Esophagus muscularis mucosa (tissue), 4 donors: ENCODE results near the gene RLN2. TPM values are rescaled to one million over a fixed set of nuclear protein-coding genes. Genes with fewer than 3 reads are reported as not detected.
"Not testable (repeated sequence)": the region's sequence is repeated elsewhere in the genome, so short reads cannot be mapped to it uniquely, and the experiment has no call there.

ENCODE experiments used
- DNase-seq: peaks from one replicate; pipeline ENCODE4 v3.0.0-alpha.2; 2017; ENCODE audit errors: extremely low spot score
- H3K27ac ChIP-seq, 4 donors: fragments of 200-600 bp; sonication (generic); replicated peaks in 1 of 4; 1 replicate in 3 of 4; 2 replicates in 1 of 4; pipeline ENCODE4 v1.5.1; 2016 to 2019; ENCODE audit warnings: mild to moderate bottlenecking in 1 of 4
- H3K27me3 ChIP-seq, 4 donors: fragments of 200-600 bp; sonication (generic); one replicate each; pipeline versions ENCODE4 v1.5.1 to v1.6.0; 2016 to 2019
- H3K36me3 ChIP-seq, 4 donors: fragments of 200-600 bp; sonication (generic); one replicate each; pipeline ENCODE4 v1.5.1; 2016 to 2019
- H3K4me1 ChIP-seq, 4 donors: fragments of 200-600 bp; sonication (generic); one replicate each; pipeline ENCODE4 v1.5.1; 2016 to 2019
- H3K4me3 ChIP-seq, 4 donors: fragments of 200-600 bp; sonication (generic); 1 replicate in 2 of 4; 2 replicates in 2 of 4; pipeline ENCODE4 v1.5.1; 2016 to 2019; ENCODE audit warnings: mild to moderate bottlenecking in 4 of 4, moderate library complexity in 1 of 4
- H3K9me3 ChIP-seq, 4 donors: fragments of 200-600 bp; sonication (generic); 1 replicate in 3 of 4; 2 replicates in 1 of 4; pipeline ENCODE4 v1.5.1; 2016 to 2019
- CTCF ChIP-seq, 3 experiments: fragments of 200-600 bp in 2 of 3; fragments of 450-650 bp in 1 of 3; sonication (generic) in 2 of 3; IDR thresholded peaks; one replicate each; pipeline ENCODE4 v1.5.1; 2017 to 2019; ENCODE audit warnings: antibody characterized with exemption in 3 of 3, mild to moderate bottlenecking in 2 of 3, moderate library complexity in 1 of 3
- EP300 ChIP-seq: sonication (generic); formaldehyde crosslinking; IDR thresholded peaks from one replicate; pipeline ENCODE4 v1.6.1; 2017; ENCODE audit warnings: antibody characterized with exemption
- POLR2A ChIP-seq: fragments of 450-650 bp; IDR thresholded peaks from one replicate; pipeline ENCODE4 v1.6.1; 2017; ENCODE audit warnings: antibody characterized with exemption, moderate library complexity, mild to moderate bottlenecking, low read depth
- POLR2AphosphoS5 ChIP-seq, 2 donors: sonication (generic); formaldehyde crosslinking; IDR thresholded peaks; one replicate each; pipeline ENCODE4 v1.6.1; 2017; ENCODE audit warnings: antibody characterized with exemption in 2 of 2
- WGBS: methylation state at CpG from one replicate; pipeline ENCODE4 v1.1.5; 2018; 5-methylcytosine and 5-hydroxymethylcytosine counted together
- intact Hi-C: fragments of 100-400 bp; cut with DNase I; formaldehyde crosslinking; loops from one replicate; pipeline ENCODE4 v1.15.1; 2023
- total RNA-seq, 4 donors: library from RNA; depleted of rRNA; stranded (reverse); fragments of >200 nt; gene quantifications; one replicate each; pipeline versions ENCODE4 v1.1.0 to v1.2.1, GENCODE V29; 2016

The RLN2 gene
- total RNA-seq = not detected

GRCh38 chr9:5303840-5304795 lies at the start of gene RLN2:
TSS of gene RLN2 (minus strand) at chr9:5304716. CDS start at chr9:5304580, 136 bp downstream.
- H3K9me3 ChIP-seq, H3K36me3 ChIP-seq, H3K4me1 ChIP-seq, H3K27me3 ChIP-seq, H3K27ac ChIP-seq, DNase-seq, intact Hi-C loops: not testable (repeated sequence)
- WGBS = 44% methylated on average over 8 of the region's 50 CpGs
- H3K4me3 ChIP-seq = peak within 1 kb of the TSS in 2 of 4 donors; percentile 25 to 32

- TF ChIP-seq POLR2AphosphoS5 (IDR thresholded peaks at IDR 0.05) (no peak), POLR2A (no peak), CTCF (IDR thresholded peaks at IDR 0.05) (no peak)
- Histone ChIP-seq H3K4me3 (no peak overlapping the region), H3K9me3 (peaks cover 0 to 9% (median 3%) of the 10 kb centered on the region in 4 donors), H3K36me3 (no peaks in the 10 kb centered on the region), H3K27me3 (no peaks in the 10 kb centered on the region), H3K27ac (no peak overlapping the region), H3K4me1 (peaks cover 0 to 5% (median 0%) of the 10 kb centered on the region in 4 donors)
- WGBS = 97% methylated on average over 2 of the region's 2 CpGs
- DNase-seq = no peak
- intact Hi-C loops = no loop called here
Observed at GRCh38 chr9:5354184-5354583, 49.7 kb upstream of the RLN2 start.

- Histone ChIP-seq H3K27me3 (no peaks in the 10 kb centered on the region), H3K9me3 (peaks cover 0 to 9% (median 3%) of the 10 kb centered on the region in 4 donors), H3K4me3 (no peak overlapping the region), H3K27ac (no peak overlapping the region), H3K4me1 (peaks cover 0 to 4% (median 0%) of the 10 kb centered on the region in 4 donors), H3K36me3 (no peaks in the 10 kb centered on the region)
- intact Hi-C loops = no loop called here
- no peak for DNase-seq
- TF ChIP-seq CTCF (IDR thresholded peaks at IDR 0.05) (no peak), POLR2A (no peak), EP300 (no peak), POLR2AphosphoS5 (IDR thresholded peaks at IDR 0.05) (no peak)
- 100% methylated on average over 1 of the region's 1 CpG for WGBS
Observed at GRCh38 chr9:5352637-5353248, 48.2 kb upstream of the RLN2 start.

- DNase-seq, H3K27me3 ChIP-seq, intact Hi-C loops, H3K4me1 ChIP-seq, H3K9me3 ChIP-seq, H3K27ac ChIP-seq, H3K36me3 ChIP-seq: not testable (repeated sequence)
- 39% methylated on average over 7 of the region's 50 CpGs for WGBS
- H3K4me3 ChIP-seq = peak within 1 kb of the TSS in 3 of 4 donors; percentile 12 to 33 (median 27)
Observed at GRCh38 chr9:5338992-5339981, 34.8 kb upstream of the RLN2 start, which contains the start of gene RLN1. TSS of gene RLN1 (minus strand) at chr9:5339876. CDS start at chr9:5339746, 130 bp downstream.

- 66% methylated on average over 4 of the region's 4 CpGs for WGBS
Observed at GRCh38 chr9:5336688-5337087, 32.2 kb upstream of the RLN2 start.

GRCh38 chr9:5331276-5331675 lies 26.8 kb upstream of the RLN2 start:
- H3K27ac ChIP-seq, H3K9me3 ChIP-seq, DNase-seq, H3K4me1 ChIP-seq, intact Hi-C loops, H3K4me3 ChIP-seq, H3K27me3 ChIP-seq, H3K36me3 ChIP-seq: not testable (repeated sequence)
- WGBS = 81% methylated on average over 3 of the region's 3 CpGs

More at GRCh38 chr9:5336688-5337087, 32.2 kb upstream of the RLN2 start:
- no peaks in the 10 kb centered on the region for H3K9me3 ChIP-seq
- TF ChIP-seq CTCF (IDR thresholded peaks at IDR 0.05) (no peak), POLR2A (no peak), POLR2AphosphoS5 (IDR thresholded peaks at IDR 0.05) (no peak), EP300 (no peak)
- intact Hi-C loops = no loop called here
- no peaks in the 10 kb centered on the region for H3K27me3 ChIP-seq
- DNase-seq = no peak
- peaks cover 0 to 5% (median 0%) of the 10 kb centered on the region in 4 donors for H3K4me1 ChIP-seq
- H3K4me3 ChIP-seq = no peak overlapping the region
- no peaks in the 10 kb centered on the region for H3K36me3 ChIP-seq
- no peak overlapping the region for H3K27ac ChIP-seq
